ENCODE measurements around the gene HECTD4.
"Not testable (repeated sequence)": the region's sequence is repeated elsewhere in the genome, so short reads cannot be mapped to it uniquely, and the experiment has no call there.

The HECTD4 gene

GRCh38 chr12:112283546-112283945 is 98.7 kb downstream of the HECTD4 start:
- DNase-seq (ENCODE audit: low read depth in 3 of 3, low spot score in 1 of 3), result no peak

- no peak for DNase-seq (ENCODE audit: low read depth in 3 of 3, low spot score in 1 of 3)
Observed at GRCh38 chr12:112282920-112283319, 99.3 kb downstream of the HECTD4 start.

GRCh38 chr12:112275836-112276235 is 106.4 kb downstream of the HECTD4 start:
- DNase-seq (ENCODE audit: low read depth in 3 of 3, low spot score in 1 of 3), result no peak

GRCh38 chr12:112275207-112275606 is 107.0 kb downstream of the HECTD4 start:
- no peak for DNase-seq (ENCODE audit: low read depth in 3 of 3, low spot score in 1 of 3)

- DNase-seq (ENCODE audit: low read depth in 3 of 3, low spot score in 1 of 3), result no peak
Observed at GRCh38 chr12:112270673-112271072, 111.6 kb downstream of the HECTD4 start.

GRCh38 chr12:112266473-112266872 is 115.8 kb downstream of the HECTD4 start:
- no peak for DNase-seq (ENCODE audit: low read depth in 3 of 3, low spot score in 1 of 3)

GRCh38 chr12:112261559-112261958 is 120.7 kb downstream of the HECTD4 start:
- DNase-seq (ENCODE audit: low read depth in 3 of 3, low spot score in 1 of 3), result no peak

GRCh38 chr12:112258926-112259325 is 123.3 kb downstream of the HECTD4 start:
- DNase-seq (ENCODE audit: low read depth in 3 of 3, low spot score in 1 of 3), result no peak

- DNase-seq (ENCODE audit: low read depth in 3 of 3, low spot score in 1 of 3), result no peak
Observed at GRCh38 chr12:112256780-112257179, 125.5 kb downstream of the HECTD4 start.

- no peak for DNase-seq (ENCODE audit: low read depth in 3 of 3, low spot score in 1 of 3)
Observed at GRCh38 chr12:112252184-112252583, 130.0 kb downstream of the HECTD4 start.

- not testable (repeated sequence) for DNase-seq (ENCODE audit: low read depth in 3 of 3, low spot score in 1 of 3)
Observed at GRCh38 chr12:112244902-112245301, 137.3 kb downstream of the HECTD4 start.

- no peak for DNase-seq (ENCODE audit: low read depth in 3 of 3, low spot score in 1 of 3)
Observed at GRCh38 chr12:112243255-112244110, 138.7 kb downstream of the HECTD4 start.

GRCh38 chr12:112241176-112241575 is 141.1 kb downstream of the HECTD4 start:
- no peak for DNase-seq (ENCODE audit: low read depth in 3 of 3, low spot score in 1 of 3)

GRCh38 chr12:112239881-112240280 is 142.3 kb downstream of the HECTD4 start:
- no peak for DNase-seq (ENCODE audit: low read depth in 3 of 3, low spot score in 1 of 3)

GRCh38 chr12:112239020-112239419 is 143.2 kb downstream of the HECTD4 start:
- DNase-seq (ENCODE audit: low read depth in 3 of 3, low spot score in 1 of 3), result no peak

GRCh38 chr12:112238441-112238840 is 143.8 kb downstream of the HECTD4 start:
- no peak for DNase-seq (ENCODE audit: low read depth in 3 of 3, low spot score in 1 of 3)

- no peak for DNase-seq (ENCODE audit: low read depth in 3 of 3, low spot score in 1 of 3)
Observed at GRCh38 chr12:112236786-112237185, 145.4 kb downstream of the HECTD4 start.

- DNase-seq (ENCODE audit: low read depth in 3 of 3, low spot score in 1 of 3), result no peak
Observed at GRCh38 chr12:112236386-112236785, 145.8 kb downstream of the HECTD4 start.

- DNase-seq (ENCODE audit: low read depth in 3 of 3, low spot score in 1 of 3), result no peak
Observed at GRCh38 chr12:112234303-112234702, 147.9 kb downstream of the HECTD4 start.

GRCh38 chr12:112233242-112233641 is 149.0 kb downstream of the HECTD4 start:
- DNase-seq (ENCODE audit: low read depth in 3 of 3, low spot score in 1 of 3), result no peak

GRCh38 chr12:112230136-112230535 is 152.1 kb downstream of the HECTD4 start:
- DNase-seq (ENCODE audit: low read depth in 3 of 3, low spot score in 1 of 3), result no peak

GRCh38 chr12:112226768-112227167 is 155.5 kb downstream of the HECTD4 start:
- DNase-seq (ENCODE audit: low read depth in 3 of 3, low spot score in 1 of 3), result no peak

GRCh38 chr12:112220628-112221027 is 161.6 kb downstream of the HECTD4 start:
- not testable (repeated sequence) for DNase-seq (ENCODE audit: low read depth in 3 of 3, low spot score in 1 of 3)
